Right lobe of liver (tissue), 4 donors: Measurements from ENCODE around the gene LRRC63.

Source experiments
- CTCF ChIP-seq, 4 donors: fragments of 200-600 bp in 3 of 4; fragments of 450-650 bp in 1 of 4; IDR thresholded peaks; one replicate each; pipeline versions ENCODE4 v1.5.1 to v1.8.0; 2016 to 2022; ENCODE audit warnings: antibody characterized with exemption in 4 of 4, mild to moderate bottlenecking in 2 of 4
- POLR2A ChIP-seq: fragments of 450-650 bp; IDR thresholded peaks from one replicate; pipeline ENCODE4 v1.6.1; 2017; ENCODE audit warnings: antibody characterized with exemption, mild to moderate bottlenecking
- donor health status: DM: no; HTN: no; CAD: no.
- donor health status: DM: no; HTN: no; CAD: no.
- donor health status: DM: no; HTN: yes; CAD: no.

- TF ChIP-seq CTCF (IDR thresholded peaks at IDR 0.05) = no peak
- TF ChIP-seq POLR2A = no peak
These were observed 1.2 kb upstream of the LRRC63 start for GRCh38 chr13:46210362-46211083.
